ENCODE data around the gene SENP5.
"Not testable (repeated sequence)": the region's sequence is repeated elsewhere in the genome, so short reads cannot be mapped to it uniquely, and the experiment has no call there.

The SENP5 gene, protein sequence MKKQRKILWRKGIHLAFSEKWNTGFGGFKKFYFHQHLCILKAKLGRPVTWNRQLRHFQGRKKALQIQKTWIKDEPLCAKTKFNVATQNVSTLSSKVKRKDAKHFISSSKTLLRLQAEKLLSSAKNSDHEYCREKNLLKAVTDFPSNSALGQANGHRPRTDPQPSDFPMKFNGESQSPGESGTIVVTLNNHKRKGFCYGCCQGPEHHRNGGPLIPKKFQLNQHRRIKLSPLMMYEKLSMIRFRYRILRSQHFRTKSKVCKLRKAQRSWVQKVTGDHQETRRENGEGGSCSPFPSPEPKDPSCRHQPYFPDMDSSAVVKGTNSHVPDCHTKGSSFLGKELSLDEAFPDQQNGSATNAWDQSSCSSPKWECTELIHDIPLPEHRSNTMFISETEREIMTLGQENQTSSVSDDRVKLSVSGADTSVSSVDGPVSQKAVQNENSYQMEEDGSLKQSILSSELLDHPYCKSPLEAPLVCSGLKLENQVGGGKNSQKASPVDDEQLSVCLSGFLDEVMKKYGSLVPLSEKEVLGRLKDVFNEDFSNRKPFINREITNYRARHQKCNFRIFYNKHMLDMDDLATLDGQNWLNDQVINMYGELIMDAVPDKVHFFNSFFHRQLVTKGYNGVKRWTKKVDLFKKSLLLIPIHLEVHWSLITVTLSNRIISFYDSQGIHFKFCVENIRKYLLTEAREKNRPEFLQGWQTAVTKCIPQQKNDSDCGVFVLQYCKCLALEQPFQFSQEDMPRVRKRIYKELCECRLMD

DNA sequence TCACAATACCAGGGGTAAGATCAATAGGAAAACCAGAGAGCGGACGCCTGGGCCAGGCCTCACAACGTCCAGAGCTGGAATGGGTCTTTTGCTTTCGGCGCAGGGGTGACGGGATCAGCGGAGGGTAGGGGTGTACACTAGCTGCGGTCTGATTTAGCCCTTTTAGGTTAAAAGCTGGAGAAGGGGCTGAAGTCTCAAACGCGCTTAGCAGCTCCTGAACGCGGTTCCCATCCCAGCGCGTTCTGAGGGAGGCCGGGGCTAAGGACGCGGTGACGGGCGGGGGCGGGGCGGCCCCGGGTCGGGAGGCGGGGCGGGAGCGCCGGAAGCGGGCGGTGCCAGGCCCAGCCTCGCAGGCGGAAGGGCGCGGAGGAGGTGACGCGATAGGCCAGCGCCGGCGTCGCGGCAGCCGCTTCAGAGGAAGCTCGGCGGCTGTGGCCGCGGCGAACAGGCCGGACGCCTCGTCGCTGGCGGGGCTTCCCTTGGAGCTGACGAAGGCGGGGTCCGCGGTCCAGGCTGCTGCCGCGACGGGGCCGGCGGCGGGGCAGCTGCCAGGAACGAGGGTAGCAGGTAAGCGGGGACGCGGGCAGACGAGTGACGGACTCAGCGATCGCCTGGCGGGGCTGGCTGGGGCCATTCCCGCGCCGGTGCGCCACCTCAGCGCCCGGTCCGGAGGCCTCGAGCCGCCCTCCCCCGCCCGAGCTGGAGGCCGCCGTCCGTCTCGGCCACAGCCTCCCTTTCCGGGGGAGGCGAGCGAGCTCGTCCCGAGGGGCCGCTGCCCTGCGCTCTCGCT is at the start of gene SENP5:
Gene SENP5 (plus strand): TSS at position 414 of the 790 bp plus-strand sequence. CDS start 17,262 bp downstream, outside the sequence.
- FAIRE-seq = no peak

DNA sequence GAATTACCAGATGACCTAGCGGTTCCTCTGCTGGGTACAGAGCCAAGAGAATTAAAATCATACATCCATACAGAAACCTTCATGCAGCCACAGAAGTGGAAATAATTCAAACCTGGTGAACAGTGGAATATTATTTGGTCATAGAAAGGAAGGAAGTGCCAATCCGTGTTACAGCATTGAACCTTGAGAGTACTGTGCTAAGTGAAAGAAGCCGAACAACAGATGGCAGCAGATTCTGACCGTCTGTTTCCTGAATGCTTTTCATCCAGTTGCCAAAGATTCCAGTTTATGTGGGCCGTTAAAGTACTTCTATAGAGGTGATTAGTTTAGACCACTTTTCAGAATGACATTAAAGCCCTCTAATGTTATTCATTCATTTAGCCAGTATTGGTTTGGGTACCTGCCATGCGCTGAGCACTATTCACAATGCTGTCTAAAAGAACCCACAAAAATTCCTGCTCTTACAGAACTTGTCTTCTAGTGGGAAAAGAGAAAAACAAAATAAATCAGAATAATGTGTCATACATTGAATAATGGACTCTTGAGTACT is 45.8 kb upstream of the SENP5 start:
- no peak for FAIRE-seq

- not testable (repeated sequence) for FAIRE-seq
Measured at GRCh38 chr3:196829651-196830050, 38.1 kb upstream of the SENP5 start.

DNA sequence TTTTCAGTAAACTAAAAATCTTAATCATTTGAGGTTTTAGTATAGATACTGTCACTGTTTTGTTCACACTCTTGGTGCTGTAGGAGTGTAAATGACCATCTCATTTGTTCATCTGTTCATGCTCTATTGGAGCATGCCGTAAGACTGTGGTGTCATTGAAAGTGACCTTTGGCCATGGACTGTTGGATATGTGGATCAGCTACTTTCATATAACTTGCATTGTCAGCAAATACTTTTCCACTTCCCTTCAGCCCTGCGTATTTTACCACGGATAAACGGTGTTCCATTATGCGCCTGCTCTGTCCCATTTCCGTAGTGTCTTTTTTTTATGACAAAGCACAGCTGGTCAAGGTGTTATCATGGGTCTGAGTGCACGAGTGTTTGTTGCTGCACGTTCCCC is 32.6 kb upstream of the SENP5 start:
- no peak for FAIRE-seq

- not testable (repeated sequence) for FAIRE-seq
Measured at GRCh38 chr3:196836626-196837025, 31.1 kb upstream of the SENP5 start.

GRCh38 chr3:196837819-196838420 is 29.8 kb upstream of the SENP5 start:
- FAIRE-seq = no peak

DNA sequence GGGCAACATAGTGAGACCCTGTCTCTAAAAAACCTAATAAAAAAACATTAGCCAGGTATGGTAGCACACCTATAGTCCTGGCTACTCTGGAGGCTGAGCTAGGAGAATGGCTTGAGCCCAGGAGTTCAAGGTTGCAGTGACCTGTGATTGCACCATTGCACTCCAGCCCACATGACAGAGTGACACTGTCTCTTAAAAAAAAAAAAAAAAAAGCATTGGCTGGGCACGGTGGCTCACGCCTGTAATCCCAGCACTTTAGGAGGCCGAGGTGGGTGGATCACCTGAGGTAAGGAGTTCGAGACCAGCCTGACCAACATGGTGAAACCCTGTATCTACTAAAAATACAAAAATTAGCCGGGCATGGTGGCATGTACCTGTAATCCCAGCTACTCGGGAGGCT is 28.4 kb upstream of the SENP5 start:
- FAIRE-seq = not testable (repeated sequence)

DNA sequence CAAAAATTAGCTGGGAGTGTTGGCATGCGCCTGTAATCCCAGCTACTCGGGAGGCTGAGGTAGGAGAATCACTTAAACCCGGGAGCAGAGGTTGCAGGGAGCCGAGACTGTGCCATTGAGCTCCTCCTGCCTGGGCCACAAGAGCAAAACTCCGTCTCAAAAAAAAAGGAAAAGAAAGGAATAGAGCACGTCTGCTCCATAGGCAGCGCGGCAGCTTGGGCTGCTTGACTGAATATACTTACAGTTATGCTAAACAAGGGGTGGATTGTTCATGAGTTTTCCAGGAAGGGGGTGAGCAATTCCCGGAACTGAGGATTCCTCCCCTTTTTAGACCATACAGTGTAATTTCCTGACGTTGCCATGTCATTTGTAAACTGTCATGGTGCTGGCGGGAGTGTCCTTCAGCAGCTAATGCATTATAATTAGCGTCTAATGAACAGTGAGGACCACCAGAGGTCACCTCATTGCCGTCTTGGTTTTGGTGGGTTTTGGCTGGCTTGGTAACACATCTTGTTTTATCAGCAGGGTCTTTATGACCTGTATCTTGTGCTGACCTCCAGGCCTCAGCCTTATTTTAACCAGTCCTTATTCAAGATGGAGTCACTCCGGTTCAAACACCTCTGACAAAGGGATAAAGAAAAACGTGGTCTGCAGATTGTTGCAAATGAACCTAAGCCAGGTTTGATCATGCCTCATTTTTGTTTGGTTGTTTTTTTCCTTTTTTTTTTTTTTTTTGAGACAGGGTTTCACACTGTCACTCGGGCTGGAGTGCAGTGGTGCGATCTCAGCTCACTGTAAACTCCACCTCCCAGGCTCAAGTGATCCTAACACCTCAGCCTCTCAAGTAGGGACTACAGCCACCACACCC is 24.9 kb upstream of the SENP5 start:
- FAIRE-seq = no peak

DNA sequence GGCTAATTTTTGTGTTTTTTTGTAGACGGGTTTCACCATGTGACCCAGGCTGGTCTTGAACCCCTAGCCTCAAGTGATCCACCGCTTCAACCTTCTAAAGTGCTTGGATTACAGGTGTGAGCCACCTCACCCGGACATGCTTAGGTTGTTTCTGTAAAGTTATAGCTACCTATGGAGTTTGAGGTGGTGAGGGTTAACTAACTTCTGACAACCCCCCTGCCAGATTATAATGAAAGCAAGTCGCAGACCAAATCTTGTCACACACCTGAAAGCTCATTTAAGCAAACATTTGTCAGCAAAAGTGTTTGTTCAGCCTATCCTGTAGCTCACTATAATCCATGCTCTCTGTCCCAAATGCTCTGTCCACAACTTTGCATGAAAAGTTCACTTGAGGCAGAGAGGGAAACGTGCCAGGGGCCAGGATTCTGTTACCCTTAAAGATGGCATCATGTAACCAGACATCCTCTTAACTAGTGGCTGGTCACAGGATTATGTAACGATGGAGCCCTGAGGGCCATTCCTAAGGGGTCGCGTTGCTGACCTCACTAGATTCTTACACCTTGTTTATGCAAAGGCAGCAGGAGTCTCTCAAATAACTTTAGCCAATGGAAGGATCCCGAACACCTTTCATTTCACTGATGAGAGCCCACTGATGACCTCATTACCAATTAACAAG is 24.1 kb upstream of the SENP5 start:
- no peak for FAIRE-seq

DNA sequence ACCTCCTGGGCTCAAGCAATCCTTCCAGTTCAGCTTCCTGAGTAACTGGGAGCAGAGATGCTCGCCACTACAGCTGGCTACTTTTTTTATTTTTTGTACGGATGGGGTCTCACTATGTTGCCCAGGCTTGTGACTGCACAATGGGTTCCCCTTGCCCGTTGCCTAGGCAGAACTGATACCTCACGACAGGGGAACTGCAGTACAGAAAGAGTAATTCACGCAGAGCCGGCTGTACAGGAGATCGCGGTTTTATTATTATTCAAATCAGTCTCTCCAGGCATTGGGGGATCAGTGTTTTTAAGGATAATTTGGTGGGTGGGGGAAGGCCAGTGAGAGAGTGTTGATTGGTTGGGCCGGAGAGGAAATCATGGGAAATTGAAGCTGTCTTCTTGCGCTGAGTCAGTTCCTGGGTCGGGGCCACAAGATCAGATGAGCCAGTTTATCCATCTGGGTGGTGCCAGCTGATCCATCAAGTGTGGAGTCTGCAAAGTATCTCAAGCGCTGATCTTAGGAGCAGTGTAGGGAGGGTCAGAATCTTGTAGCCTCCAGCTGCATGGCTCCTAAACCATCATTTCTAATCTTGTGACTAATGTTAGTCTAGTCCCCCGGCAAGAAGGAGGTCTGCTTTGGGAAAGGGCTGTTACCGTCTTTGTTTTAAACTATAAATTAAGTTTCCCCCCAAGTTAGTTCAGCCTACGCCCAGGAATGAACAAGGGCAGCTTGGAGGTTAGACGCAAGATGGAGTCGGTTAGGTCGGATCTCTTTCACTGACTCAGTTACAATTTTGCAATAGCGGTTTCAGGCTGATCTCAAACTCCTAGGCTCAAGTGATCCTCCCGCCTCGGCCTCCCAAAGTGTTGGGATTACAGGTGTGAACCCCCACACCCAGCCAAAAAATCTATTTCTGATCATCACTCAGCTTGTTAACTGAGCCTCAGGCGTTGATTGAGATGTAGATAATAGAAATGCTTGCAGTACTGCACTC is 23.2 kb upstream of the SENP5 start:
- FAIRE-seq = not testable (repeated sequence)

DNA sequence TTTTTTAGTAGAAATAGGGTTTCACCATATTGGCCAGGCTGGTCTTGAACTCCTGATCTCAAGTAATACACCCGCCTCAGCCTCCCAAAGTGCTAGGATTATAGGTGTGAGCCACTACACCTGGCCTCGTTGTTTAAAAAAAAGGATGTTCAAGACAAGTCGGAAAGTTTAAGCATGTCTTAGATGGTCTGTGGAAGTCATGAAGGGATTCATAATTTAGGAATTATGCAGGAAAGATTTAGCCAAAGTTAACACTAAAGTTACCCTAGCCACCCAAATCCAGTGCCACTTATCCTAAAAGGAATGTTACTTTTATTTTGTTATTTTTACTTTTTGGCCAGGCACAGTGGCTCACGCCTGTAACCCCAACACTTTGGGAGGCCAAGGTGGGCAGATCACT is 19.3 kb upstream of the SENP5 start:
- not testable (repeated sequence) for FAIRE-seq

DNA sequence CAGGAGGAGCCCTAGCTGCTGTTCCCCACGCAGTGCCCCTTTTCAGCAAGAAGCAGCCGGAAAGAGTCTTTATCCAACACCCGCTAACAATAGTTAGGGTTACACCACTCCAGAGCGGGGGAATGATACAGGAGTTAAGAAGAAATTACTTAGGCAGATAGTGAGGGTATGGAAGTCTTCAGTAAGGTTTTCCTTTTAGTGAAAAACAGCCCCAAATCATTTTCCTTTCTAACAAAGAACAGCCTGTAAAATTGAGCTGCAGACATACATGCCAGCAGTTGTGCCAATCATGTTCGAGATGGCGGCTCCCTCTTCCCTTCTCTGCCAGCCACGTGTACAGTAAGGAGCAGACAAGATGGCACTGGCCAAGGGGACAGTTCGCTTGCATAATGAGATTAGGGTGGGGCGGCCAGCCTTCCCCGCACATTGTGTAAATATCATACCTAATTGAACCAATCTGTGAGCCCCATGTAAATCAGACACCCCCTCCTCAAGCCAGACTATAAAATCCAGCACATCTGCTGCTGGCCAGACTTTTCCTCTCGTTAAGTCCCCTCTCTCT is 18.5 kb upstream of the SENP5 start:
- no peak for FAIRE-seq

DNA sequence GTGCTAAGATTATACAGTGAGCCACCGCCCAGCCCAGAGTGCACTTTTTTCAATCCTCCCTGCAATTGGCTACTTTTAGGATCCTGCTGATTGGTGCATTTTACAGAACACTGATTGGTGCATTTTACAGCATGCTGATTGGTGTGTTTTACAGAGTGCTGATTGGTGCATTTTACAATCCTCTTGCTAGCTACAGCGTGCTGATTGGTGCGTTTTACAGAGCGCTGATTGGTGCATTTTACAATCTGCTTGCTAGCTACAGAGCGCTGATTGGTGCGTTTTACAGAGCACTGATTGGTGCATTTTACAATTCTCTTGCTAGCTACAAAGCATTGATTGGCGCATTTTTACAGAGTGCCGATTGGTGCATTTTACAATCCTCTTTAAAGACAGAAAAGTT is 4.7 kb upstream of the SENP5 start:
- FAIRE-seq = not testable (repeated sequence)

- FAIRE-seq = no peak
Measured at GRCh38 chr3:196867155-196867506, 589 bp upstream of the SENP5 start.

GRCh38 chr3:196868297-196868661 is 559 bp downstream of the SENP5 start:
- no peak for FAIRE-seq

GRCh38 chr3:196872316-196872715 is 4.6 kb downstream of the SENP5 start:
- no peak for FAIRE-seq

GRCh38 chr3:196874511-196875094 is 6.9 kb downstream of the SENP5 start:
- not testable (repeated sequence) for FAIRE-seq

- no peak for FAIRE-seq
Measured at GRCh38 chr3:196875258-196875657, 7.5 kb downstream of the SENP5 start.

DNA sequence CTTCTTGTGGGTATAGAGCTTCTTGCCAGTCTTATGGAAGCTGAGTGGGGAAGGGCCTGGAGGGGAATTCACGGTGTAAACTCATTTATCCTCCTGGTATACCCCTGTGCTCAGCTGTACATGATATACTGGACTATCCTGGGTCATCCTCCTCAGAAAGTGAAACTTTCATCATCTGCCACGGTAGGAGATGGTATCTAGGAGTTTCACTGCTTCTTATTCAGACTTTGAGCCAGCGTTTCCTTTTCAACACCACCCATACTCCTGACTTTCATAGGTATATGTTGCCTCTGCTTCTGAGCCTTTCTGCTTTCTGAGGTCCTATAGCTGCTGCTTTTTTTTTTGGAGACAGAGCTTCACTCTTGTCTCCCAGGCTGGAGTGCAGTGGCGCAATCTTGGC is 15.6 kb downstream of the SENP5 start:
- no peak for FAIRE-seq

All from colon (tissue), 2 donors.